Liver (tissue), 9 donors: ENCODE measurements around the gene HNRNPR. TPM values are rescaled to one million over a fixed set of nuclear protein-coding genes. Genes with fewer than 3 reads are reported as not detected.

ENCODE experiments used
- DNase-seq: peaks from one replicate; pipeline ENCODE4 v3.0.0-alpha.2; 2017; ENCODE audit warnings: low spot score
- H3K27ac ChIP-seq, 2 donors: one replicate each; pipeline ENCODE4 v1.7.0; 2013; ENCODE audit warnings: inconsistent platforms in 2 of 2, low read length in 2 of 2, control low read depth in 1 of 2, low read depth in 1 of 2, mild to moderate bottlenecking in 1 of 2
- H3K27me3 ChIP-seq, 4 donors: one replicate each; pipeline versions ENCODE4 v1.6.1 to v1.7.0; 2013; ENCODE audit warnings: low read length in 3 of 4, inconsistent platforms in 1 of 4, mild to moderate bottlenecking in 1 of 4, moderate library complexity in 1 of 4; ENCODE audit not compliant: control insufficient read depth in 4 of 4, insufficient read depth in 4 of 4
- H3K36me3 ChIP-seq, 4 donors: one replicate each; pipeline versions ENCODE4 v1.6.1 to v1.7.0; 2013; ENCODE audit warnings: low read length in 3 of 4, mild to moderate bottlenecking in 3 of 4, low read depth in 1 of 4, moderate library complexity in 1 of 4; ENCODE audit not compliant: control insufficient read depth in 4 of 4, insufficient read depth in 3 of 4
- H3K4me1 ChIP-seq, 4 donors: one replicate each; pipeline versions ENCODE4 v1.6.1 to v1.7.0; 2013; ENCODE audit warnings: low read length in 3 of 4, mild to moderate bottlenecking in 3 of 4, moderate library complexity in 1 of 4; ENCODE audit not compliant: control insufficient read depth in 4 of 4, insufficient read depth in 4 of 4
- H3K4me3 ChIP-seq, 3 donors: one replicate each; pipeline versions ENCODE4 v1.6.1 to v1.7.0; 2013; ENCODE audit warnings: low read length in 3 of 3, control low read depth in 1 of 3, low read depth in 1 of 3, mild to moderate bottlenecking in 1 of 3
- H3K9ac ChIP-seq, 2 donors: one replicate each; pipeline ENCODE4 v1.7.0; 2013; ENCODE audit warnings: low read length in 2 of 2, mild to moderate bottlenecking in 2 of 2, moderate library complexity in 2 of 2, control low read depth in 1 of 2, low read depth in 1 of 2
- H3K9me3 ChIP-seq, 4 donors: one replicate each; pipeline versions ENCODE4 v1.6.1 to v1.7.0; 2013; ENCODE audit warnings: low read length in 3 of 4; ENCODE audit not compliant: control insufficient read depth in 4 of 4
- ATF3 ChIP-seq: IDR thresholded peaks from 2 replicates; pipeline ENCODE4 v1.6.1; 2016; ENCODE audit warnings: antibody characterized with exemption
- CTCF ChIP-seq: fragments of 150-350 bp; IDR thresholded peaks from 2 replicates; pipeline ENCODE4 v1.5.1; 2017; ENCODE audit warnings: improper control_type of control experiment, low read depth, low read length; ENCODE audit not compliant: missing input control
- EGR1 ChIP-seq, 2 donors: IDR thresholded peaks; 2 replicates each; pipeline ENCODE4 v1.6.1; 2016 to 2018; ENCODE audit warnings: antibody characterized with exemption in 2 of 2, low read depth in 2 of 2
- FOXA1 ChIP-seq: IDR thresholded peaks from 2 replicates; pipeline ENCODE4 v1.6.1; 2016; ENCODE audit warnings: antibody characterized with exemption
- FOXA2 ChIP-seq: IDR thresholded peaks from 2 replicates; pipeline ENCODE4 v1.6.1; 2016; ENCODE audit warnings: antibody characterized with exemption
- GABPA ChIP-seq, 2 donors: IDR thresholded peaks in 1 of 2; conservative IDR thresholded peaks in 1 of 2; 2 replicates each; pipeline ENCODE4 v1.6.1; 2016; ENCODE audit warnings: antibody characterized with exemption in 2 of 2, mild to moderate bottlenecking in 1 of 2, moderate library complexity in 1 of 2
- HNF4A ChIP-seq, 2 donors: conservative IDR thresholded peaks; 2 replicates each; pipeline ENCODE4 v1.6.1; 2016; ENCODE audit warnings: antibody characterized with exemption in 2 of 2, mild to moderate bottlenecking in 2 of 2
- HNF4G ChIP-seq: IDR thresholded peaks from 2 replicates; pipeline ENCODE4 v1.6.1; 2016; ENCODE audit warnings: antibody characterized with exemption
- JUND ChIP-seq, 2 donors: IDR thresholded peaks; 2 replicates each; pipeline ENCODE4 v1.6.1; 2016; ENCODE audit warnings: antibody characterized with exemption in 2 of 2
- MAX ChIP-seq: IDR thresholded peaks from 2 replicates; pipeline ENCODE4 v1.6.1; 2016; ENCODE audit warnings: antibody characterized with exemption
- NR2F2 ChIP-seq: IDR thresholded peaks from 2 replicates; pipeline ENCODE4 v1.6.1; 2016; ENCODE audit warnings: antibody characterized with exemption
- RAD21 ChIP-seq, 2 donors: IDR thresholded peaks; 2 replicates each; pipeline ENCODE4 v1.6.1; 2016; ENCODE audit warnings: antibody characterized with exemption in 2 of 2, mild to moderate bottlenecking in 2 of 2
- REST ChIP-seq: IDR thresholded peaks from 2 replicates; pipeline ENCODE4 v1.6.1; 2016; ENCODE audit warnings: antibody characterized with exemption, mild to moderate bottlenecking
- RXRA ChIP-seq, 2 donors: IDR thresholded peaks; 2 replicates each; pipeline ENCODE4 v1.6.1; 2017 to 2018; ENCODE audit warnings: antibody characterized with exemption in 2 of 2, mild to moderate bottlenecking in 1 of 2
- SP1 ChIP-seq: IDR thresholded peaks from 2 replicates; pipeline ENCODE4 v1.6.1; 2018; ENCODE audit warnings: antibody characterized with exemption, mild to moderate bottlenecking
- TAF1 ChIP-seq: conservative IDR thresholded peaks from 2 replicates; pipeline ENCODE4 v1.6.1; 2016; ENCODE audit warnings: antibody characterized with exemption, mild to moderate bottlenecking
- YY1 ChIP-seq: IDR thresholded peaks from 2 replicates; pipeline ENCODE4 v1.6.1; 2016; ENCODE audit warnings: antibody characterized with exemption, mild to moderate bottlenecking
- ZBTB33 ChIP-seq: IDR thresholded peaks from 2 replicates; pipeline ENCODE4 v1.6.1; 2016; ENCODE audit warnings: antibody characterized with exemption
- WGBS: extraction: QIAGEN DNeasy Blood & Tissue Kit; methylation state at CpG from one replicate; pipeline ENCODE4 v1.1.7; 2013; 5-methylcytosine and 5-hydroxymethylcytosine counted together
- polyA plus RNA-seq, 2 donors: library from polyadenylated mRNA; stranded (reverse) in 1 of 2; unstranded in 1 of 2; fragments of 200-250 nt in 1 of 2; fragments of >200 nt in 1 of 2; fragmentation: Nextera tagmentation in 1 of 2; extraction: Ambion mirVana in 1 of 2; gene quantifications; one replicate each; pipeline versions ENCODE4 v1.2.1 to v1.2.3, GENCODE V29; 2013 to 2015
- total RNA-seq, 2 donors: library from RNA; depleted of rRNA; stranded (reverse); fragments of >200 nt; gene quantifications; one replicate each; pipeline ENCODE4 v1.2.3, GENCODE V29; 2014
- donor health status: healthy.
- donor health status: healthy.
- donor health status: healthy.
- donor health status: healthy.
- donor health status: healthy.

Gene HNRNPR
- total and polyA plus RNA-seq, 4 donors: 31.2 to 57.0 (median 38.4) TPM

- no peak overlapping the region for H3K9ac ChIP-seq
- H3K36me3 ChIP-seq: peaks cover 2 to 4% (median 2%) of the 10 kb centered on the region in 4 donors
- DNase-seq: no peak
- no peak overlapping the region for H3K27ac ChIP-seq
- TF ChIP-seq SP1: no peak
- no peak for TF ChIP-seq YY1
- TF ChIP-seq NR2F2: no peak
- no peak for TF ChIP-seq REST
- TF ChIP-seq HNF4A (conservative IDR thresholded peaks at IDR 0.05): no peak
- TF ChIP-seq TAF1: no peak
- no peak for TF ChIP-seq RAD21 (IDR thresholded peaks at IDR 0.05)
- TF ChIP-seq CTCF: no peak
- no peak for TF ChIP-seq RXRA (IDR thresholded peaks at IDR 0.05)
- TF ChIP-seq HNF4G: no peak
- TF ChIP-seq ATF3: no peak
- no peak for TF ChIP-seq EGR1 (IDR thresholded peaks at IDR 0.05; ENCODE audit: low read depth in 2 of 2)
- TF ChIP-seq JUND (IDR thresholded peaks at IDR 0.05): no peak
- TF ChIP-seq FOXA2: no peak
- TF ChIP-seq FOXA1: no peak
- no peak for TF ChIP-seq MAX
- TF ChIP-seq GABPA (IDR thresholded peaks at IDR 0.05 in 1 of 2, conservative IDR thresholded peaks at IDR 0.05 in 1 of 2): no peak
- TF ChIP-seq ZBTB33: no peak
- WGBS: 95% methylated on average over 2 of the region's 2 CpGs
- no peaks in the 10 kb centered on the region for H3K27me3 ChIP-seq
- no peaks in the 10 kb centered on the region for H3K9me3 ChIP-seq
- no peak overlapping the region for H3K4me3 ChIP-seq
- peaks cover 0 to 4% (median 3%) of the 10 kb centered on the region in 4 donors for H3K4me1 ChIP-seq
These were observed 52.4 kb downstream of the HNRNPR start for GRCh38 chr1:23291706-23292105.
